ENCODE data around the gene ERCC6L2. TPM values are rescaled to one million over a fixed set of nuclear protein-coding genes. Genes with fewer than 3 reads are reported as not detected.

The ERCC6L2 gene
- total and polyA plus RNA-seq, 8 donors = 28.0 to 58.6 (median 53.3) TPM

GRCh38 chr9:95874989-95875304, 544 bp upstream of the ERCC6L2 start:
- ATAC-seq (peak; percentile 60), DNase-seq (peak in 3 of 4 donors; percentile 67 to 86 (median 74))
- H3K27ac ChIP-seq = peak overlapping the region in 1 of 2 donors; percentile 100
- intact Hi-C loops (cut with DNase I) = no loop called here
- peaks cover 0 to 4% of the 10 kb centered on the region in 2 donors for H3K36me3 ChIP-seq
- no peaks in the 10 kb centered on the region for H3K27me3 ChIP-seq
- H3K4me1 ChIP-seq = peaks cover 0 to 18% of the 10 kb centered on the region in 2 donors
- no peak for TF ChIP-seq CTCF (IDR thresholded peaks at IDR 0.05)
- no peaks in the 10 kb centered on the region for H3K9me3 ChIP-seq
- H3K4me3 ChIP-seq = no peak overlapping the region

- H3K27me3 ChIP-seq = no peaks in the 10 kb centered on the region
- H3K27ac ChIP-seq = peak overlapping the region in 1 of 2 donors; percentile 100
- peaks cover 0 to 8% of the 10 kb centered on the region in 2 donors for H3K36me3 ChIP-seq
- H3K9me3 ChIP-seq = no peaks in the 10 kb centered on the region
- TF ChIP-seq CTCF (IDR thresholded peaks at IDR 0.05) = no peak
- ATAC-seq = peak; percentile 21
- H3K4me1 ChIP-seq = peaks cover 0 to 20% of the 10 kb centered on the region in 2 donors
- intact Hi-C loops (cut with DNase I) = no loop called here
- no peak overlapping the region for H3K4me3 ChIP-seq
- no peak for DNase-seq
Measured at GRCh38 chr9:95876138-95876444, 600 bp downstream of the ERCC6L2 start.

GRCh38 chr9:95876595-95876994, 1.1 kb downstream of the ERCC6L2 start:
- ATAC-seq = no peak
- peak overlapping the region in 1 of 2 donors; percentile 100 for H3K27ac ChIP-seq
- intact Hi-C loops (cut with DNase I) = no loop called here

GRCh38 chr9:95877984-95878383, 2.5 kb downstream of the ERCC6L2 start:
- Histone ChIP-seq H3K4me1 (peaks cover 0 to 29% of the 10 kb centered on the region in 2 donors), H3K4me3 (no peak overlapping the region), H3K36me3 (peaks cover 0 to 9% of the 10 kb centered on the region in 2 donors), H3K9me3 (no peaks in the 10 kb centered on the region), H3K27ac (no peak overlapping the region), H3K27me3 (no peaks in the 10 kb centered on the region)
- no peak for DNase-seq
- TF ChIP-seq CTCF (IDR thresholded peaks at IDR 0.05) = no peak
- no peak for ATAC-seq
- intact Hi-C loops (cut with DNase I) = no loop called here

More at GRCh38 chr9:95876595-95876994, 1.1 kb downstream of the ERCC6L2 start:
- TF ChIP-seq CTCF (IDR thresholded peaks at IDR 0.05) = no peak
- Histone ChIP-seq H3K4me1 (peaks cover 0 to 20% of the 10 kb centered on the region in 2 donors), H3K4me3 (no peak overlapping the region), H3K9me3 (no peaks in the 10 kb centered on the region), H3K27me3 (no peaks in the 10 kb centered on the region), H3K36me3 (peaks cover 0 to 8% of the 10 kb centered on the region in 2 donors)
- no peak for DNase-seq

- ATAC-seq = no peak
- intact Hi-C loops (cut with DNase I) = no loop called here
- no peaks in the 10 kb centered on the region for H3K9me3 ChIP-seq
- no peaks in the 10 kb centered on the region for H3K27me3 ChIP-seq
- no peak overlapping the region for H3K4me3 ChIP-seq
- H3K27ac ChIP-seq = peak overlapping the region in 1 of 2 donors; percentile 45
- peaks cover 0 to 26% of the 10 kb centered on the region in 2 donors for H3K4me1 ChIP-seq
- H3K36me3 ChIP-seq = peaks cover 0 to 19% of the 10 kb centered on the region in 2 donors
- TF ChIP-seq CTCF (IDR thresholded peaks at IDR 0.05) = no peak
- no peak for DNase-seq
Measured at GRCh38 chr9:95879591-95879990, 4.1 kb downstream of the ERCC6L2 start.
